Progenitor cell of endocrine pancreas (in vitro differentiated cells): ENCODE measurements around the gene TRPC4. TPM values are rescaled to one million over a fixed set of nuclear protein-coding genes. Genes with fewer than 3 reads are reported as not detected.

Source experiments
- DNase-seq: peaks from one replicate; pipeline ENCODE4 v3.0.0; 2021; ENCODE audit warnings: low spot score; ENCODE audit not compliant: unreplicated experiment
- H3K27ac Mint-ChIP-seq: 2 replicates; pipeline ENCODE4 v1.8.0; 2021; ENCODE audit warnings: mild to moderate bottlenecking, moderate library complexity, mixed read lengths
- H3K27me3 Mint-ChIP-seq: 2 replicates; pipeline ENCODE4 v1.8.0; 2021; ENCODE audit warnings: mixed read lengths
- H3K36me3 Mint-ChIP-seq: 2 replicates; pipeline ENCODE4 v1.8.0; 2022; ENCODE audit warnings: mixed read lengths; ENCODE audit not compliant: insufficient read depth
- H3K4me1 Mint-ChIP-seq: 2 replicates; pipeline ENCODE4 v1.8.0; 2021; ENCODE audit warnings: low read depth, mixed read lengths
- H3K4me3 Mint-ChIP-seq: 2 replicates; pipeline ENCODE4 v1.8.0; 2021; ENCODE audit warnings: low read depth, mild to moderate bottlenecking, moderate library complexity, mixed read lengths
- H3K9me3 Mint-ChIP-seq: 2 replicates; pipeline ENCODE4 v1.8.0; 2021; ENCODE audit warnings: low read depth, mixed read lengths
- total RNA-seq: library from RNA; stranded (reverse); gene quantifications from 2 replicates; pipeline ENCODE4 v1.2.1, GENCODE V29; 2021
- TF ChIP-seq, protein P1 (sequence below): fragments of 200-600 bp; sonication (generic); IDR thresholded peaks from one replicate; pipeline ENCODE4 v1.5.0; 2021; ENCODE audit warnings: antibody characterized with exemption, mild to moderate bottlenecking; ENCODE audit not compliant: unreplicated experiment

TRPC4 gene
- total RNA-seq, 1 donor from 2014 or later, result 4.2 TPM

DNA sequence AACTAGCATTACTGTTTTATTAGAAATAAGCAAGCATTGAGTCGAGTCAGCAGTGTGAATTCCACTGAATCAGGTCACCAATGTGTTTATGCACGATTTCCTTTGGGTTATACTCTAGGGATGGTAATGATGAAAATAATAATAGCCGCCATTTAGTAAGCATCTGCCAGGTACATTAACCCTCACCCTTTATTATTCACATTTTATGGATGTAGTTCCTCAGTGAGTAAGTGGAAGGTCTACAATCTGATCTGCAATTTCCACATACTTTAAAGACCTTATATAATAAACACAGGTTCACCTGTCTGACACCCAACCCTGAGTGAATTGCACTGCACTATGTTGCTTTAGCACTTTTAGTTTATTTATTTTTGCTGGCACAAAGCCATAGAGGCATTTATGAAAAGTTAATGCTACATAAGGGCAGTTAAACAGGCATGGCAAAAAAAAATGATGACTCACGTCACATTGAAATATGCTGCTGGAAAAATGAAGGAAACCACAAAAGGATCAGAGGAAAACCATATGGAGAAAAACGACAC, 122.4 kb downstream of the TRPC4 start:
- Mint-ChIP-seq H3K27ac (no peak overlapping the region), H3K36me3 (no peaks in the 10 kb centered on the region), H3K4me3 (no peak overlapping the region), H3K27me3 (no peaks in the 10 kb centered on the region), H3K9me3 (no peaks in the 10 kb centered on the region), H3K4me1 (peaks cover 7% of the 10 kb centered on the region)
- TF ChIP-seq, protein P1, sequence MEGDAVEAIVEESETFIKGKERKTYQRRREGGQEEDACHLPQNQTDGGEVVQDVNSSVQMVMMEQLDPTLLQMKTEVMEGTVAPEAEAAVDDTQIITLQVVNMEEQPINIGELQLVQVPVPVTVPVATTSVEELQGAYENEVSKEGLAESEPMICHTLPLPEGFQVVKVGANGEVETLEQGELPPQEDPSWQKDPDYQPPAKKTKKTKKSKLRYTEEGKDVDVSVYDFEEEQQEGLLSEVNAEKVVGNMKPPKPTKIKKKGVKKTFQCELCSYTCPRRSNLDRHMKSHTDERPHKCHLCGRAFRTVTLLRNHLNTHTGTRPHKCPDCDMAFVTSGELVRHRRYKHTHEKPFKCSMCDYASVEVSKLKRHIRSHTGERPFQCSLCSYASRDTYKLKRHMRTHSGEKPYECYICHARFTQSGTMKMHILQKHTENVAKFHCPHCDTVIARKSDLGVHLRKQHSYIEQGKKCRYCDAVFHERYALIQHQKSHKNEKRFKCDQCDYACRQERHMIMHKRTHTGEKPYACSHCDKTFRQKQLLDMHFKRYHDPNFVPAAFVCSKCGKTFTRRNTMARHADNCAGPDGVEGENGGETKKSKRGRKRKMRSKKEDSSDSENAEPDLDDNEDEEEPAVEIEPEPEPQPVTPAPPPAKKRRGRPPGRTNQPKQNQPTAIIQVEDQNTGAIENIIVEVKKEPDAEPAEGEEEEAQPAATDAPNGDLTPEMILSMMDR, result no peak
- no peak for DNase-seq

DNA sequence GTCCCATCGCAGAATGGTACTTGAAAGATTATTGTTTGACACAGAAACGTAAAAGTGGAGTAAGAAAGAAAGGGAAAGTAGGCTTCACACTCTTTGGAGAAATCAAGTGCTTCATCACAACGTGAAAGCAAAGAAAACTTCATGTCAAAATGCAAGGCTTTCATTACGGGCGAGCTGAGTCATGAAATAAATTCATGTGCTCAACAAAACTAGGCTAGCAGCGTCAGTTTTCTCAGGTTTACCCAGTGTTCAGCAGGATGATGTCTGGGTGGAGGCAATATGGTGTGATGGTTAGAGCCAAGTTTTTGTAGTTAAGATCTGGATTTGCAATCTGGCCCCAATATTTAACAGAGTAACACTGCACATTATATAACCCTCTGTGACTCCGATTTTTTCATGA, 128.0 kb downstream of the TRPC4 start:
- peaks cover 14% of the 10 kb centered on the region for H3K4me1 Mint-ChIP-seq
- TF ChIP-seq, protein P1, result no peak
- H3K27me3 Mint-ChIP-seq, result no peaks in the 10 kb centered on the region
- H3K27ac Mint-ChIP-seq, result no peak overlapping the region
- no peak overlapping the region for H3K4me3 Mint-ChIP-seq
- no peaks in the 10 kb centered on the region for H3K9me3 Mint-ChIP-seq
- DNase-seq, result no peak
- no peaks in the 10 kb centered on the region for H3K36me3 Mint-ChIP-seq

- Mint-ChIP-seq H3K9me3 (no peaks in the 10 kb centered on the region), H3K4me1 (peaks cover 7% of the 10 kb centered on the region), H3K27me3 (no peaks in the 10 kb centered on the region), H3K36me3 (no peaks in the 10 kb centered on the region), H3K4me3 (no peak overlapping the region), H3K27ac (no peak overlapping the region)
- no peak for DNase-seq
- TF ChIP-seq, protein P1, result no peak
Observed at GRCh38 chr13:37736045-37736444, 133.5 kb downstream of the TRPC4 start.

- TF ChIP-seq, protein P1, result no peak
- no peak for DNase-seq
- H3K9me3 Mint-ChIP-seq, result no peaks in the 10 kb centered on the region
- H3K27ac Mint-ChIP-seq, result no peak overlapping the region
- no peak overlapping the region for H3K4me3 Mint-ChIP-seq
- peaks cover 2% of the 10 kb centered on the region for H3K4me1 Mint-ChIP-seq
- H3K36me3 Mint-ChIP-seq, result no peaks in the 10 kb centered on the region
- no peaks in the 10 kb centered on the region for H3K27me3 Mint-ChIP-seq
Observed at GRCh38 chr13:37735293-37735692, 134.3 kb downstream of the TRPC4 start.

- Mint-ChIP-seq H3K4me1 (peaks cover 4% of the 10 kb centered on the region), H3K36me3 (no peaks in the 10 kb centered on the region), H3K27me3 (no peaks in the 10 kb centered on the region), H3K27ac (no peak overlapping the region), H3K4me3 (no peak overlapping the region), H3K9me3 (peaks cover 2% of the 10 kb centered on the region)
- TF ChIP-seq, protein P1, result no peak
- DNase-seq, result no peak
Observed at GRCh38 chr13:37729876-37730275, 139.7 kb downstream of the TRPC4 start.
